ENCODE results near the gene ECE1. TPM values are rescaled to one million over a fixed set of nuclear protein-coding genes. Genes with fewer than 3 reads are reported as not detected.
"Not testable (repeated sequence)": the region's sequence is repeated elsewhere in the genome, so short reads cannot be mapped to it uniquely, and the experiment has no call there.

The ECE1 gene
- total and polyA plus RNA-seq, 2 donors (not counting 1 experiment from before 2014, with no cell fraction given): 131 to 138 TPM

DNA sequence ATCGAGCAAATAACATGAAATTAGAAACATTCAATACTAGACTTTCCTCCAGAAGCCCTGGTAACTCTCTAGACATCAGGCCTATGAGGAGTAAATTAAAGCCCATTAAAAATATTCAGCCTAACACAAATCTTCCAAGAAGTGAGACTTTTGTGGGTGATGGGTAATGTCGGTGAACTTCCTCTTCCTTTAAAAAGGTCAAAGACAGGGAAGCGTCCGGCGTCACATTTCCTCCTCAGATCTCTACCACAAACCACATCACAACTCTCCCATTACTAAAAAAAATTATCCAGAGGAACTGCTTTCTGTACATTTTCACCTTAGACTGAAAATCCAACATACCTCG is 115.0 kb downstream of the ECE1 start:
- Histone ChIP-seq H2AFZ (ENCODE audit: low read length) (no peak overlapping the region), H3K4me2 (ENCODE audit: extremely low read depth, insufficient read depth, low read length) (peak overlapping the region; percentile 100), H3K36me3 (ENCODE audit: control insufficient read depth, insufficient read depth, low read length) (no peaks in the 10 kb centered on the region), H3K27me3 (ENCODE audit: control insufficient read depth, insufficient read depth, low read length) (no peaks in the 10 kb centered on the region), H3K9ac (ENCODE audit: insufficient read depth, low read length) (peak overlapping the region; percentile 91), H3K79me2 (ENCODE audit: control insufficient read depth, insufficient read depth, low read length) (peaks cover 52% of the 10 kb centered on the region), H4K20me1 (ENCODE audit: control insufficient read depth, extremely low read depth, insufficient read depth, low read length) (no peaks in the 10 kb centered on the region), H3K9me3 (ENCODE audit: control insufficient read depth, insufficient read depth, low read depth, low read length) (no peaks in the 10 kb centered on the region), H3K27ac (ENCODE audit: insufficient read depth, low read length) (peak overlapping the region; percentile 88), H3K4me1 (ENCODE audit: control insufficient read depth, extremely low read depth, insufficient read depth, low read length) (no peaks in the 10 kb centered on the region), H3K4me3 (replicated peaks in 1 of 4; ENCODE audit: control extremely low read depth in 1 of 4, insufficient read depth in 1 of 4, low read depth in 3 of 4, low read length in 4 of 4) (peak overlapping the region; percentile 84 to 97 (median 92))
- DNase-seq (ENCODE audit: low read depth in 2 of 2): peak; percentile 43 to 59
- TF ChIP-seq EZH2 (IDR thresholded peaks at IDR 0.05; ENCODE audit: low read length, missing control alignments): no peak
- TF ChIP-seq, protein P1, sequence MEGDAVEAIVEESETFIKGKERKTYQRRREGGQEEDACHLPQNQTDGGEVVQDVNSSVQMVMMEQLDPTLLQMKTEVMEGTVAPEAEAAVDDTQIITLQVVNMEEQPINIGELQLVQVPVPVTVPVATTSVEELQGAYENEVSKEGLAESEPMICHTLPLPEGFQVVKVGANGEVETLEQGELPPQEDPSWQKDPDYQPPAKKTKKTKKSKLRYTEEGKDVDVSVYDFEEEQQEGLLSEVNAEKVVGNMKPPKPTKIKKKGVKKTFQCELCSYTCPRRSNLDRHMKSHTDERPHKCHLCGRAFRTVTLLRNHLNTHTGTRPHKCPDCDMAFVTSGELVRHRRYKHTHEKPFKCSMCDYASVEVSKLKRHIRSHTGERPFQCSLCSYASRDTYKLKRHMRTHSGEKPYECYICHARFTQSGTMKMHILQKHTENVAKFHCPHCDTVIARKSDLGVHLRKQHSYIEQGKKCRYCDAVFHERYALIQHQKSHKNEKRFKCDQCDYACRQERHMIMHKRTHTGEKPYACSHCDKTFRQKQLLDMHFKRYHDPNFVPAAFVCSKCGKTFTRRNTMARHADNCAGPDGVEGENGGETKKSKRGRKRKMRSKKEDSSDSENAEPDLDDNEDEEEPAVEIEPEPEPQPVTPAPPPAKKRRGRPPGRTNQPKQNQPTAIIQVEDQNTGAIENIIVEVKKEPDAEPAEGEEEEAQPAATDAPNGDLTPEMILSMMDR (conservative IDR thresholded peaks at IDR 0.05 in 1 of 2, IDR thresholded peaks at IDR 0.05 in 1 of 2; ENCODE audit: low read depth in 1 of 2, low read length in 2 of 2): no peak

DNA sequence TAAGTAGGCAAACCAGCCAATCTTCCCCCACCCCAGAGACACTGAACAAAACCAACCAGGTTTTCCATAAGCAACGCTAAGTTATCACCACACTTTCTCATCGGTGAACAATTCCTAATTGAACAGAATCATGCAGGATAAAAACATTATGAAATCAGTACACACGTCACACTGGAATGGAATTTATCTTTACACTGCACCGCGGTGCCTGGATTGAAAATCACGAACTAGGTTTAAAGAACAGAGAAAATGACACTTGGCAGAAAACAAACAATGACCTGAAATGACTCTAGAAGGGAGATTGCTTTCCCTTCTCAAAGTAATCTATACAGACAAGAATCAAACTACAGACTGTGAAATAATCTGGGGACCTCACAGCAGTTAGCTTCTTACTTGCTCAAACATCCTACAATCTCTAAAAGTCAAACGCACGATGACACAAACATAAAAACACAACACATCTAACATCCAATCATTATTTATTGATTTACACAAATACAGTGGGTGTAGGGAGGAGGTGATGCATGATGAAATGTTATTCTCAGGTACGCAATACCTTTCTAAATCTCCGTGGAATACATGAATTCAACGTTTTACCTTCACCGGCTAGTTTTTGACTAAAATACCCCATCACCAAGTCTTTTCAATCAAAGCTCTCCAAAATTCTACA is 115.5 kb downstream of the ECE1 start:
- H3K4me2 ChIP-seq (ENCODE audit: extremely low read depth, insufficient read depth, low read length): peak overlapping the region; percentile 100
- H4K20me1 ChIP-seq (ENCODE audit: control insufficient read depth, extremely low read depth, insufficient read depth, low read length): no peaks in the 10 kb centered on the region
- H3K79me2 ChIP-seq (ENCODE audit: control insufficient read depth, insufficient read depth, low read length): peaks cover 57% of the 10 kb centered on the region
- no peaks in the 10 kb centered on the region for H3K27me3 ChIP-seq (ENCODE audit: control insufficient read depth, insufficient read depth, low read length)
- peak; percentile 69 to 83 for DNase-seq (ENCODE audit: low read depth in 2 of 2)
- no peak for TF ChIP-seq EZH2 (IDR thresholded peaks at IDR 0.05; ENCODE audit: low read length, missing control alignments)
- no peak overlapping the region for H2AFZ ChIP-seq (ENCODE audit: low read length)
- peak overlapping the region; percentile 88 for H3K27ac ChIP-seq (ENCODE audit: insufficient read depth, low read length)
- peak overlapping the region; percentile 91 for H3K9ac ChIP-seq (ENCODE audit: insufficient read depth, low read length)
- H3K4me3 ChIP-seq (replicated peaks in 1 of 4; ENCODE audit: control extremely low read depth in 1 of 4, insufficient read depth in 1 of 4, low read depth in 3 of 4, low read length in 4 of 4): peak overlapping the region; percentile 84 to 97 (median 92)
- H3K9me3 ChIP-seq (ENCODE audit: control insufficient read depth, insufficient read depth, low read depth, low read length): no peaks in the 10 kb centered on the region
- peaks cover 2% of the 10 kb centered on the region for H3K36me3 ChIP-seq (ENCODE audit: control insufficient read depth, insufficient read depth, low read length)
- H3K4me1 ChIP-seq (ENCODE audit: control insufficient read depth, extremely low read depth, insufficient read depth, low read length): no peaks in the 10 kb centered on the region

DNA sequence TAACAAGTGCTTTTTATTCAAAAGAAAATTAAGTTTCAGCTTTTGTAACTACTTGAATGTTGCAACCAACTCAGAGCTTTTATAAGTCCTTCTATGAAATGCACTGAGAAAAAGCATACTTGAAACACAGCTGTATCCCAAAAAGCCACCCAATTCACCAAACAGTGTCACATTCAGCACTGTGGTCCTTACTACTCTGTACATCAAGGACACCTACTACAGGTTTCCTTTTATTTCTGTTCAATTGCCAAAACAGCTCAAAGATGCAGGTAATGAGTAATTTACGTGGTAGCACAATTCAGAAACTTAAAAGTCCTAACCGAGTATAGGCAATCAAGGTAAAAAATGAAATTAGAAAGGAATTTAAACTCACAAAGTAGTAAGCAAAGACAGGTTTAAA is 116.0 kb downstream of the ECE1 start:
- Histone ChIP-seq H3K4me2 (ENCODE audit: extremely low read depth, insufficient read depth, low read length) (peak overlapping the region; percentile 100), H3K36me3 (ENCODE audit: control insufficient read depth, insufficient read depth, low read length) (peaks cover 2% of the 10 kb centered on the region), H4K20me1 (ENCODE audit: control insufficient read depth, extremely low read depth, insufficient read depth, low read length) (no peaks in the 10 kb centered on the region), H3K27ac (ENCODE audit: insufficient read depth, low read length) (peak overlapping the region; percentile 88), H3K27me3 (ENCODE audit: control insufficient read depth, insufficient read depth, low read length) (no peaks in the 10 kb centered on the region), H3K79me2 (ENCODE audit: control insufficient read depth, insufficient read depth, low read length) (peaks cover 61% of the 10 kb centered on the region), H3K9ac (ENCODE audit: insufficient read depth, low read length) (peak overlapping the region; percentile 39), H3K4me3 (replicated peaks in 1 of 4; ENCODE audit: control extremely low read depth in 1 of 4, insufficient read depth in 1 of 4, low read depth in 3 of 4, low read length in 4 of 4) (peak overlapping the region; percentile 84 to 97 (median 92)), H3K9me3 (ENCODE audit: control insufficient read depth, insufficient read depth, low read depth, low read length) (no peaks in the 10 kb centered on the region), H2AFZ (ENCODE audit: low read length) (no peak overlapping the region), H3K4me1 (ENCODE audit: control insufficient read depth, extremely low read depth, insufficient read depth, low read length) (no peaks in the 10 kb centered on the region)
- TF ChIP-seq, protein P1 (conservative IDR thresholded peaks at IDR 0.05 in 1 of 2, IDR thresholded peaks at IDR 0.05 in 1 of 2; ENCODE audit: low read depth in 1 of 2, low read length in 2 of 2): no peak
- DNase-seq (ENCODE audit: low read depth in 2 of 2): no peak

DNA sequence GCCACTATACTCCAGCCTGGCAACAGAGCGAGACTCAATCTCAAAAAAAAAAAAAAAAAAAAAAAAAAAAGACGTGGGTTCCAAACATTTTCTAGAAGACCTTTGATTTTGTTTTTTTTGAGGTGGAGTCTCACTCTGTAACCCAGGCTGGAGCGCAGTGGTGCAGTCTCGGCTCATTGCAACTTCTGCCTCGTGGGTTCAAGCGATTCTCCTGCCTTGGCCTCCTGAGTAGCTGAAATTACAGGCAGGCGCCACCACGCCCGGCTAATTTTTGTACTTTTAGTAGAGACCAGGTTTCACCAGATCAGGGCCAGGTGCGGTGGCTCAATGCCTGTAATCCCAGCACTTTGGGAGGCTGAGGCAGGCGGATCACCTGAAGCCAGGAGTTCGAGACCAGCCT is 117.2 kb downstream of the ECE1 start:
- H3K9me3 ChIP-seq (ENCODE audit: control insufficient read depth, insufficient read depth, low read depth, low read length); H3K4me3 ChIP-seq (replicated peaks in 1 of 4; ENCODE audit: control extremely low read depth in 1 of 4, insufficient read depth in 1 of 4, low read depth in 3 of 4, low read length in 4 of 4); H3K4me1 ChIP-seq (ENCODE audit: control insufficient read depth, extremely low read depth, insufficient read depth, low read length); H3K9ac ChIP-seq (ENCODE audit: insufficient read depth, low read length); H4K20me1 ChIP-seq (ENCODE audit: control insufficient read depth, extremely low read depth, insufficient read depth, low read length); H3K27ac ChIP-seq (ENCODE audit: insufficient read depth, low read length); H3K36me3 ChIP-seq (ENCODE audit: control insufficient read depth, insufficient read depth, low read length); H3K4me2 ChIP-seq (ENCODE audit: extremely low read depth, insufficient read depth, low read length); H2AFZ ChIP-seq (ENCODE audit: low read length); H3K27me3 ChIP-seq (ENCODE audit: control insufficient read depth, insufficient read depth, low read length); DNase-seq (ENCODE audit: low read depth in 2 of 2): not testable (repeated sequence)
- H3K79me2 ChIP-seq (ENCODE audit: control insufficient read depth, insufficient read depth, low read length): peaks cover 67% of the 10 kb centered on the region

DNA sequence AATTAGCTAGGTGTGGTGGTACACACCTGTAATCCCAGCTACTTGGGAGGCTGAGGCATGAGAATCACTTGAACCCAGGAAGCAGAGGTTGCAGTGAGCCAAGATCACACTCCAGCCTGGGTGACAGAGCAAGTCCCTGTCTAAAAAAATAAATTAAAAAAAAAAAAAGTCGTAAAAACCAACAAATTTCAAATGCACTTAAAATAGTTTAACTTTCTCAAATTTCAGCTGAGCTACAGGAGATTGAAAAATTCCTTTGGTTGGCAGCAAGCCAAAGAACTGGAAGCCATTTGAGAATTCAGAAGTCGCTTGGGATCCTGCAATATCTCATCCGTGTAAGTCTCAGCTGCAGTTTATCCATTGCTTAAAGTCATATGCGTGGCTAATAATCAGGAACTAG is 119.4 kb downstream of the ECE1 start:
- not testable (repeated sequence) for H3K4me2 ChIP-seq (ENCODE audit: extremely low read depth, insufficient read depth, low read length); H3K9me3 ChIP-seq (ENCODE audit: control insufficient read depth, insufficient read depth, low read depth, low read length); H3K36me3 ChIP-seq (ENCODE audit: control insufficient read depth, insufficient read depth, low read length); H4K20me1 ChIP-seq (ENCODE audit: control insufficient read depth, extremely low read depth, insufficient read depth, low read length); H3K4me3 ChIP-seq (replicated peaks in 1 of 4; ENCODE audit: control extremely low read depth in 1 of 4, insufficient read depth in 1 of 4, low read depth in 3 of 4, low read length in 4 of 4); H3K27ac ChIP-seq (ENCODE audit: insufficient read depth, low read length); H3K9ac ChIP-seq (ENCODE audit: insufficient read depth, low read length); H3K27me3 ChIP-seq (ENCODE audit: control insufficient read depth, insufficient read depth, low read length); H2AFZ ChIP-seq (ENCODE audit: low read length); H3K4me1 ChIP-seq (ENCODE audit: control insufficient read depth, extremely low read depth, insufficient read depth, low read length)
- peak; percentile 66 to 76 for DNase-seq (ENCODE audit: low read depth in 2 of 2)
- H3K79me2 ChIP-seq (ENCODE audit: control insufficient read depth, insufficient read depth, low read length): peaks cover 79% of the 10 kb centered on the region
